Tibial artery (tissue), 4 donors: ENCODE results near the gene SEMA3B.
A peak's percentile ranks its signal among the peaks of the same experiment; 100 is the strongest.

ENCODE experiments used
- DNase-seq, 2 donors: peaks; one replicate each; pipeline ENCODE4 v3.0.0-alpha.2; 2019
- H3K27ac ChIP-seq, 2 donors: fragments of 200-600 bp; sonication (generic) in 1 of 2; 1 replicate in 1 of 2; 2 replicates in 1 of 2; pipeline ENCODE4 v1.5.1; 2018 to 2019; ENCODE audit warnings: mild to moderate bottlenecking in 1 of 2
- H3K27me3 ChIP-seq, 2 donors: fragments of 200-600 bp; sonication (generic) in 1 of 2; one replicate each; pipeline versions ENCODE4 v1.5.1 to v1.6.0; 2016 to 2019
- H3K36me3 ChIP-seq, 3 donors: fragments of 200-600 bp; sonication (generic) in 2 of 3; one replicate each; pipeline ENCODE4 v1.5.1; 2016 to 2019; ENCODE audit warnings: mild to moderate bottlenecking in 2 of 3
- H3K4me1 ChIP-seq, 4 donors: fragments of 200-600 bp; sonication (generic) in 2 of 4; 1 replicate in 3 of 4; 2 replicates in 1 of 4; pipeline ENCODE4 v1.5.1; 2016 to 2019
- H3K4me3 ChIP-seq, 2 donors: fragments of 200-600 bp; sonication (generic) in 1 of 2; 1 replicate in 1 of 2; 2 replicates in 1 of 2; pipeline ENCODE4 v1.5.1; 2018 to 2019; ENCODE audit warnings: mild to moderate bottlenecking in 2 of 2
- H3K9me3 ChIP-seq, 3 donors: fragments of 200-600 bp; sonication (generic) in 1 of 3; one replicate each; pipeline ENCODE4 v1.5.1; 2016 to 2019
- intact Hi-C: fragments of 100-400 bp; cut with DNase I; formaldehyde crosslinking; loops from one replicate; pipeline ENCODE4 v1.15.0; 2023; ENCODE audit warnings: low total_unique reads
- TF ChIP-seq, protein P1 (sequence below), 2 experiments: fragments of 200-600 bp in 1 of 2; fragments of 450-650 bp in 1 of 2; IDR thresholded peaks; one replicate each; pipeline ENCODE4 v1.5.1; 2017 to 2019; ENCODE audit warnings: antibody characterized with exemption in 2 of 2, mild to moderate bottlenecking in 1 of 2, moderate library complexity in 1 of 2

SEMA3B gene

DNA sequence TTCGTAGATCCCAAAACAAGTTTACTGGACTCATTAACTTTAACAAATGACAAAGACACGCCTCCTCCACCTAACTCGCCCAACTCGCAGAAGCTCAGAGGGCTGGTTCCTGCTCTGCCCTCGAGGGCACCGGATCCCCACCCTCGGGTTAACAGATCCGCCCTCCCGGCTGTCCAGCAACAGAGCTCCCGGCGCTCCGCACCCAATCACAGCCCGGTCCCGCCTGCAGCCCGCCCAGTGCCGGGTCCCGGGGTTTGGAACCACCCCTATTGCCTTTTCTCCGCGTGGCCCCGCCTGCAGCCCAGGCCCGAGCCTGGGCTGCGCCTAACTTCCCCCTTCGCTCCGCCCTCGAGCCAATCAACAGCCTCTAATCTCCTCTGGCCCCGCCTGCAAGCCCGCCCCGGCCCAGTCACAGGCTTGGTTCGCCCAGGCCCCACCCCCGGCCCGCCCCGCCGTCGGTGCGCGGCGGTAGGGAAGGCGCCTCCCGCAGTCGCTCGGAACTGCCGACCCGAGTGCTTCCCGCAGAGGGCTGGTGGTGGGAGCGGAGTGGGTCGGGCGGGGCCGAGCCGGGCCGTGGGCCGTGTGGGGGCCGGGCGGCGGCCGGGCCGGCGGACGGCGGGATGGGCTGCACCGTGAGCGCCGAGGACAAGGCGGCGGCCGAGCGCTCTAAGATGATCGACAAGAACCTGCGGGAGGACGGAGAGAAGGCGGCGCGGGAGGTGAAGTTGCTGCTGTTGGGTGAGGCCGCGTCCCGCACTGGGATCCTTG is 33.0 kb upstream of the SEMA3B start, which contains the start of gene GNAI2:
GNAI2 (plus strand) TSS at position 489 of the 768 bp plus-strand sequence; CDS start at position 621, 132 bp downstream.
- H3K9me3 ChIP-seq, result no peaks in the 10 kb centered on the region
- H3K4me3 ChIP-seq, result peak within 1 kb of the TSS; percentile 82 to 87
- H3K27me3 ChIP-seq, result no peaks in the 10 kb centered on the region
- peaks cover 0 to 13% (median 0%) of the 10 kb centered on the region in 3 donors for H3K36me3 ChIP-seq
- peaks cover 0 to 51% (median 30%) of the 10 kb centered on the region in 4 donors for H3K4me1 ChIP-seq
- intact Hi-C loops, result no loop called here
- DNase-seq, result peak; percentile 99 to 100
- peak within 1 kb of the TSS; percentile 90 to 92 for H3K27ac ChIP-seq
- TF ChIP-seq, protein P1, sequence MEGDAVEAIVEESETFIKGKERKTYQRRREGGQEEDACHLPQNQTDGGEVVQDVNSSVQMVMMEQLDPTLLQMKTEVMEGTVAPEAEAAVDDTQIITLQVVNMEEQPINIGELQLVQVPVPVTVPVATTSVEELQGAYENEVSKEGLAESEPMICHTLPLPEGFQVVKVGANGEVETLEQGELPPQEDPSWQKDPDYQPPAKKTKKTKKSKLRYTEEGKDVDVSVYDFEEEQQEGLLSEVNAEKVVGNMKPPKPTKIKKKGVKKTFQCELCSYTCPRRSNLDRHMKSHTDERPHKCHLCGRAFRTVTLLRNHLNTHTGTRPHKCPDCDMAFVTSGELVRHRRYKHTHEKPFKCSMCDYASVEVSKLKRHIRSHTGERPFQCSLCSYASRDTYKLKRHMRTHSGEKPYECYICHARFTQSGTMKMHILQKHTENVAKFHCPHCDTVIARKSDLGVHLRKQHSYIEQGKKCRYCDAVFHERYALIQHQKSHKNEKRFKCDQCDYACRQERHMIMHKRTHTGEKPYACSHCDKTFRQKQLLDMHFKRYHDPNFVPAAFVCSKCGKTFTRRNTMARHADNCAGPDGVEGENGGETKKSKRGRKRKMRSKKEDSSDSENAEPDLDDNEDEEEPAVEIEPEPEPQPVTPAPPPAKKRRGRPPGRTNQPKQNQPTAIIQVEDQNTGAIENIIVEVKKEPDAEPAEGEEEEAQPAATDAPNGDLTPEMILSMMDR (IDR thresholded peaks at IDR 0.05), result no peak

DNA sequence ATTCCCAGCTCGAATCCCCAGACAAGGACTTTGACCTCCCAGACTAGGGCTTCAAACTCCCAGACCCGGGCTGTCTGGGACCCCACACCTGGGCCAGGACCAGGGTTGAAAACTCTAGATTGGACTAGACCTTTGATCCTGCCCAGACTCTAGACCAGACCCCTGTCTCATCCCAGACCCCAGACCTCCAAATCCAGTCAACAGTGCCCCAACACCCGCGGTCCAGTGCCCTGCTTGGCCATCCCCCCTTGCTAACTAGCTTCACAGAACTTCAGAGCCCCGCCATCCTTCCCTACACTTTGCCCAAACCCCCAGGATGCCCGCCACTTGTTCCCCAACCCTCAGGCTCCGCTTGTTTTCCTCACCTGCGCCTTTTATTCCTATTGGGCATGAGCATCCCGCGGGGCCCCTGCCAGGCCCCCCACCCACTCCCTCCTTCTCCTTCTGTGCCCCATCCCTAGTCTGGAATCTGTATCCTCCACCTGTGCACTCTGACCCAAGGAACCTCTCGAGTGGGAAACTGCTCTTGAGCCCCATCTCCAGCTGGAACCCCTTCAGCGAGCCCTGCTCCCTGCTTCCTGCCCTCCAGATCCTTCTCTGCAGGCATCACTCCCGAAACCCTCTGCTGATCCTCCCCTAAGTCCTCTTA is 32.3 kb upstream of the SEMA3B start:
- intact Hi-C loops, result no loop called here
- Histone ChIP-seq H3K27me3 (no peaks in the 10 kb centered on the region), H3K4me1 (peaks cover 0 to 58% (median 37%) of the 10 kb centered on the region in 4 donors), H3K36me3 (peaks cover 0 to 13% (median 0%) of the 10 kb centered on the region in 3 donors), H3K9me3 (no peaks in the 10 kb centered on the region), H3K27ac (peak overlapping the region; percentile 86 to 92), H3K4me3 (peak overlapping the region; percentile 82 to 87)
- no peak for DNase-seq
- TF ChIP-seq, protein P1 (IDR thresholded peaks at IDR 0.05), result no peak

DNA sequence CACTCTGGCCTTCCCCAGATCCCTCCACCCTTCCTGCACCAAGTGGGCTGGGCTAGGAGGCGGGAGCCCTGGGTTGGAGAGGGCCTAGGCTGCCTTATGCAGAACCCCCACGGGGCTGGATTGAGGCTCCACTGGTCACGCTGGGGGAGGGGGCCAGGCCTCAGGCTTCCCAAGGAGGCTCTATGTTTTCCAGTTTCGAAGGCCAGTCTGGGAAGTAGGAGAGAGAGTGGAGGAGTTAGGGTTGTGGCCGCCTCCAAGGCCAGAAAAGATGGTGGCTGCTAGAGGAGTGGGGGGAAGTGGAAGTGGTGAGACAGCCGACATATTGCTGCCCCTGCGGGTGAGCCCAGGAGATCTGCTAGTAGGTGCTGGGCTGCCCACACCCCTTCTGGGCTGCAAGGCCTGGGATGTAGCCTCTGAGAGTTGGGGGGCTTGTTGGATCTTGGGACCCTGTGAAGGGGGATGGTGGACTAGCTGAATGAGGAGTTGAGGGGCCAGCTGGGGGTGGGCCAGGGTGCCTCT is 31.8 kb upstream of the SEMA3B start:
- H3K36me3 ChIP-seq, result peaks cover 0 to 13% (median 0%) of the 10 kb centered on the region in 3 donors
- H3K4me3 ChIP-seq, result peak overlapping the region; percentile 82 to 87
- H3K9me3 ChIP-seq, result no peaks in the 10 kb centered on the region
- intact Hi-C loops, result no loop called here
- no peaks in the 10 kb centered on the region for H3K27me3 ChIP-seq
- peaks cover 0 to 64% (median 43%) of the 10 kb centered on the region in 4 donors for H3K4me1 ChIP-seq
- TF ChIP-seq, protein P1 (IDR thresholded peaks at IDR 0.05), result no peak
- peak overlapping the region; percentile 86 to 92 for H3K27ac ChIP-seq
- peak in 1 of 2 donors; percentile 76 for DNase-seq

DNA sequence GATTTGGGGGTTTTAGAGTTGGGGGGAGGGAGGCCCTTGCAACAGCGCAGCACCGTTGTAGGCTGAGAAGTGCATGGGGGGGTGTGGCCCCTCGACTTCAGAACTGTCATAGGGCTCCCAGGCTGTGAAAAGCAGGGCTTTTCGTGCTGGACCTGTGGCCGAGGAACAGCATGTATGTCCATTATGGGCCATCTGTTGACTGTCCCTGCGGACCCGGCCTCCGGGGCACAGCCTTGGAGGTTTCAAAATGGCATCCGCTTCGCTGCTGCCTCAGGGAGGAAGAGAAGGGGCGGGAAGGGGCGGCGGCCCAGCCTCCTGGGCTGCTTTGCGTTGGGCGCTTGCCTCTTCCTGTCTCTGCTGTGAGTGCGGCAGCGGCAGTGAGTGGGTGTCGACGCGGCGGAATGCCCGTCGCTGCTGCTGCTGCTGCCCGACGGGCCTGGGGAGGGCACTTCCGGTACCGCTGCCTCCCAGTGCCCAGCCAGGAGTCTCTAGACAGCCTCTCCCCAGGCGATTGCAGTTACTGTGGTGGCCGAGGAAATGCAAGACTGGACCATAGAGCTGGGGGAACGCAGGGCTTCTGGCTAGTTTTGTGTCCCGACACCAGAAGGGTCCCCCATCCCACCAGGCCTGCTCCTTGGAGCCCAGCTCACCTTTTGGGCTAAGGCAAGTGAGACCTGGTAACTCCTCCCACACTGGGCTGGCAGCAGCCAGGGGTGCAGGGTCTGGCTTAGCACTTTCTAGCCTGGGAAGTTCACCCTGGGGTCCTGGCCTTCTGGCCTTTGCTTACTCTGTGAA is 31.0 kb upstream of the SEMA3B start:
- Histone ChIP-seq H3K27me3 (no peaks in the 10 kb centered on the region), H3K27ac (peak overlapping the region; percentile 86 to 92), H3K4me3 (peak overlapping the region; percentile 82 to 87), H3K9me3 (no peaks in the 10 kb centered on the region), H3K4me1 (peaks cover 0 to 71% (median 51%) of the 10 kb centered on the region in 4 donors), H3K36me3 (peaks cover 0 to 13% (median 0%) of the 10 kb centered on the region in 3 donors)
- TF ChIP-seq, protein P1 (IDR thresholded peaks at IDR 0.05), result no peak
- peak; percentile 90 to 96 for DNase-seq
- intact Hi-C loops, result no loop called here

DNA sequence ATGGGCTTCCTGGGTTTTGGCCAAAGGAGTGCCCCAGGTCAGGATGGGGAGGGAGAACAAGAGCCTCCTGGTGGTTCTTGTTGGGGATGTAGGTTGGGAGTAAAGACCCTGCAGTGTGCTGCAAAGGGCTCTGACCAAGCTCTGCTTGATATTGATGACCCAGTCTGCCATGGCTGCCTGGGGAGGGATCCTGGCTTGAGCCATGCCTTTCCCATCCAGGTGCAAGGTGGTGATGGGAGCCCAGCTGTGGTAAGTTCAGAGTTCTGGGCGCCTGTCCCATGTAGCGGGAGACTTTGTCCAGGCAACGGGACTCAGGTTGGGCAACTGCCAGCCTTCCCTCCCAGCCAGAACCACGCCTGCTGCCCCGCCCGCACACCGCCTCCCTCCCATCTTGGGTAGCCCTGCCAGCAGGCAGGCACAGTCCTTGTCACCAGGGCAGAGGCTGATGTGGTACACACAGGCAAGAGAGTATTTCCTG is 30.4 kb upstream of the SEMA3B start:
- H3K4me3 ChIP-seq, result peak overlapping the region; percentile 82 to 87
- peak overlapping the region; percentile 86 to 92 for H3K27ac ChIP-seq
- intact Hi-C loops, result no loop called here
- H3K9me3 ChIP-seq, result no peaks in the 10 kb centered on the region
- TF ChIP-seq, protein P1 (IDR thresholded peaks at IDR 0.05), result no peak
- peaks cover 0 to 78% (median 57%) of the 10 kb centered on the region in 4 donors for H3K4me1 ChIP-seq
- H3K27me3 ChIP-seq, result no peaks in the 10 kb centered on the region
- peak; percentile 85 to 96 for DNase-seq
- H3K36me3 ChIP-seq, result peaks cover 0 to 13% (median 0%) of the 10 kb centered on the region in 3 donors
